T-helper 1 cell (primary cell): Measurements from ENCODE around the gene LRP1B.

Experiments
- DNase-seq, 5 donors: peaks; one replicate each; pipeline ENCODE4 v3.0.0-alpha.2; 2012 to 2020

Gene LRP1B

GRCh38 chr2:141062443-141062842 lies 1068.4 kb downstream of the LRP1B start:
- no peak for DNase-seq

- no peak for DNase-seq
Observed at GRCh38 chr2:141062031-141062430, 1068.8 kb downstream of the LRP1B start.

- DNase-seq = no peak
Observed at GRCh38 chr2:141058556-141058955, 1072.3 kb downstream of the LRP1B start.

- DNase-seq = no peak
Observed at GRCh38 chr2:141055531-141055930, 1075.3 kb downstream of the LRP1B start.

- no peak for DNase-seq
Observed at GRCh38 chr2:141048951-141049350, 1081.9 kb downstream of the LRP1B start.

GRCh38 chr2:141041281-141041680 lies 1089.5 kb downstream of the LRP1B start:
- DNase-seq = no peak

- DNase-seq = no peak
Observed at GRCh38 chr2:141038341-141038740, 1092.5 kb downstream of the LRP1B start.

GRCh38 chr2:141037361-141037760 lies 1093.5 kb downstream of the LRP1B start:
- DNase-seq = no peak

- no peak for DNase-seq
Observed at GRCh38 chr2:141035846-141036420, 1094.9 kb downstream of the LRP1B start.

GRCh38 chr2:141029428-141030078 lies 1101.3 kb downstream of the LRP1B start:
- no peak for DNase-seq

GRCh38 chr2:141027221-141027620 lies 1103.6 kb downstream of the LRP1B start:
- DNase-seq = no peak

- no peak for DNase-seq
Observed at GRCh38 chr2:141021611-141022010, 1109.2 kb downstream of the LRP1B start.

GRCh38 chr2:141021109-141021508 lies 1109.7 kb downstream of the LRP1B start:
- no peak for DNase-seq

GRCh38 chr2:141020346-141020745 lies 1110.5 kb downstream of the LRP1B start:
- no peak for DNase-seq

- DNase-seq = no peak
Observed at GRCh38 chr2:141015341-141016047, 1115.3 kb downstream of the LRP1B start.

GRCh38 chr2:141003967-141004657 lies 1126.7 kb downstream of the LRP1B start:
- DNase-seq = no peak

- DNase-seq = no peak
Observed at GRCh38 chr2:141001750-141002149, 1129.1 kb downstream of the LRP1B start.

- DNase-seq = no peak
Observed at GRCh38 chr2:140998577-140998976, 1132.2 kb downstream of the LRP1B start.

GRCh38 chr2:140998017-140998416 lies 1132.8 kb downstream of the LRP1B start:
- no peak for DNase-seq

- DNase-seq = no peak
Observed at GRCh38 chr2:140994856-140995255, 1136.0 kb downstream of the LRP1B start.

GRCh38 chr2:140990416-140990815 lies 1140.4 kb downstream of the LRP1B start:
- DNase-seq = no peak

GRCh38 chr2:140988597-140988996 lies 1142.2 kb downstream of the LRP1B start:
- no peak for DNase-seq

GRCh38 chr2:140986456-140986855 lies 1144.4 kb downstream of the LRP1B start:
- DNase-seq = no peak

GRCh38 chr2:140975237-140975636 lies 1155.6 kb downstream of the LRP1B start:
- DNase-seq = no peak
